SH-SY5Y (cell line): ENCODE measurements around the gene ATG9A.

ENCODE experiments used
- GATA2 ChIP-seq: IDR thresholded peaks from 2 replicates; pipeline ENCODE4 v1.6.1; 2011; ENCODE audit warnings: mild to moderate bottlenecking, low read depth, low read length
- GATA3 ChIP-seq: IDR thresholded peaks from 2 replicates; pipeline ENCODE4 v1.6.1; 2011; ENCODE audit warnings: low read depth, mild to moderate bottlenecking, low read length, moderate library complexity

- TF ChIP-seq GATA3 (no peak), GATA2 (no peak)
Measured at GRCh38 chr2:219252900-219253752, 23.7 kb upstream of the ATG9A start, which contains the start of gene TUBA4B.
